Measurements from ENCODE around the gene ZNF593.
A peak's percentile ranks its signal among the peaks of the same experiment; 100 is the strongest.

DNA sequence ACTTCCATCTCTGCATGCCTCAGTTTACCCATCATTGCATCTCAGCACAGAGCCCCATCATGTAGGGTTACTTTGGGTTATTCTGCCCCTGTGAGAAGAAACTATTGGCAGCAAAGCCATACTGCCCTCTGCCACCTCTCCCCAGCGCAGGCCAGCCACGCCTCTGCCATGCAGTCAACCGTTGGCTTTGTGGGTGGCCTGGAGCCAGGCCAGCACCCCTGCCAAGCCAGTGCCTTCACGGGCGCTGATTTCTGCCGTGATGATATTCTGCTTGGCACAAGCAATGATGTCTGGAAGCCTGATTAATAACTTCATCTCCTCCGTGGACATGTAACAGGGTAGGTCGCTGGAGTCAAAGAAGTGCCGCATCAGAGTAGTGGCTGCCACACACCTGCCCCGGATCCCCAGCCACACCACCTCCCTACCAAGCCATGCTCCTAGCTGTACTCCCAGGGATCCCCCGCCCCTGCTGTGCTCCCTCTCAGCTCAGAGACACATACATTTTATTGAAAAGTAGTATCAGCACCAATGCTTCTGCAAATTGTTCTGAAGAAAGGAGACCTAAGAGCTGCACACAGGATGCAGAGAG lies 49.3 kb downstream of the ZNF593 start:
- TF ChIP-seq EGR1 (IDR thresholded peaks at IDR 0.05) (no peak; the same call in 1 of the 2 replicates), EP300 (IDR thresholded peaks at IDR 0.05; ENCODE audit: borderline replicate concordance) (peak; percentile 54; the same call in 1 of the 2 replicates), ZBTB7A (IDR thresholded peaks at IDR 0.05; ENCODE audit: low read depth) (no peak), TAF1 (IDR thresholded peaks at IDR 0.05; ENCODE audit: low read depth) (no peak), REST (IDR thresholded peaks at IDR 0.05; ENCODE audit: low read depth) (no peak), MAX (IDR thresholded peaks at IDR 0.05) (peak; percentile 42; the same call in 1 of the 2 replicates), CEBPB (IDR thresholded peaks at IDR 0.05) (no peak), RAD21 (IDR thresholded peaks at IDR 0.05; ENCODE audit: low read depth) (no peak), NFIC (IDR thresholded peaks at IDR 0.05) (peak; percentile 97)
- TF ChIP-seq, protein P1, sequence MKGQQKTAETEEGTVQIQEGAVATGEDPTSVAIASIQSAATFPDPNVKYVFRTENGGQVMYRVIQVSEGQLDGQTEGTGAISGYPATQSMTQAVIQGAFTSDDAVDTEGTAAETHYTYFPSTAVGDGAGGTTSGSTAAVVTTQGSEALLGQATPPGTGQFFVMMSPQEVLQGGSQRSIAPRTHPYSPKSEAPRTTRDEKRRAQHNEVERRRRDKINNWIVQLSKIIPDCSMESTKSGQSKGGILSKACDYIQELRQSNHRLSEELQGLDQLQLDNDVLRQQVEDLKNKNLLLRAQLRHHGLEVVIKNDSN (IDR thresholded peaks at IDR 0.05) = no peak
